Smooth muscle cell (in vitro differentiated cells): ENCODE measurements around the gene IKZF2. TPM values are rescaled to one million over a fixed set of nuclear protein-coding genes. Genes with fewer than 3 reads are reported as not detected.

Source experiments
- DNase-seq: peaks from one replicate; lab custom pipeline; 2025; ENCODE audit not compliant: unreplicated experiment; lab: John Stamatoyannopoulos, UW
- H2AFZ ChIP-seq: fragments of 200-600 bp; sonication (generic); 2 replicates; pipeline ENCODE4 v1.6.0; 2016; ENCODE audit warnings: antibody characterized with exemption, low read depth, mild to moderate bottlenecking
- H3F3A ChIP-seq: fragments of 200-600 bp; sonication (generic); 2 replicates; pipeline ENCODE4 v1.6.0; 2017; ENCODE audit warnings: antibody characterized with exemption, low read depth
- H3K27ac ChIP-seq: fragments of 200-600 bp; sonication (generic); 2 replicates; pipeline ENCODE4 v1.5.1; 2016; ENCODE audit warnings: low read depth, mild to moderate bottlenecking
- H3K27me3 ChIP-seq: fragments of 200-600 bp; sonication (generic); 2 replicates; pipeline ENCODE4 v1.6.1; 2016; ENCODE audit warnings: low read depth, mild to moderate bottlenecking
- H3K36me3 ChIP-seq: fragments of 200-600 bp; sonication (generic); 2 replicates; pipeline ENCODE4 v1.5.1; 2016; ENCODE audit warnings: low read depth
- H3K4me1 ChIP-seq: fragments of 200-600 bp; sonication (generic); 2 replicates; pipeline ENCODE4 v1.5.1; 2016; ENCODE audit warnings: low read depth
- H3K4me2 ChIP-seq: fragments of 200-600 bp; sonication (generic); 2 replicates; pipeline ENCODE4 v1.6.0; 2016; ENCODE audit warnings: mild to moderate bottlenecking
- H3K4me3 ChIP-seq: fragments of 200-600 bp; sonication (generic); 2 replicates; pipeline ENCODE4 v1.5.1; 2016; ENCODE audit warnings: mild to moderate bottlenecking
- H3K79me2 ChIP-seq: fragments of 200-600 bp; sonication (generic); 2 replicates; pipeline ENCODE4 v1.6.0; 2016; ENCODE audit warnings: low read depth, mild to moderate bottlenecking
- H3K9ac ChIP-seq: fragments of 200-600 bp; sonication (generic); 2 replicates; pipeline ENCODE4 v1.6.0; 2016; ENCODE audit warnings: low read depth
- H3K9me3 ChIP-seq: fragments of 200-600 bp; sonication (generic); replicated peaks from 2 replicates; pipeline ENCODE4 v1.5.1; 2016; ENCODE audit warnings: low read depth
- H4K20me1 ChIP-seq: fragments of 200-600 bp; sonication (generic); 2 replicates; pipeline ENCODE4 v1.6.0; 2016; ENCODE audit warnings: low read depth
- WGBS: methylation state at CpG from one replicate; pipeline ENCODE4 v1.1.7; 2016; ENCODE audit warnings: low lambda C conversion rate; 5-methylcytosine and 5-hydroxymethylcytosine counted together
- polyA plus RNA-seq: library from polyadenylated mRNA; unstranded; fragments of >200 nt; fragmentation: Nextera tagmentation; extraction: Ambion mirVana; gene quantifications from 2 replicates; pipeline ENCODE4 v1.2.1, GENCODE V29; 2016
- total RNA-seq: library from RNA; depleted of rRNA; stranded (reverse); fragments of >200 nt; gene quantifications from 2 replicates; pipeline ENCODE4 v1.2.3, GENCODE V29; 2014
- TF ChIP-seq, protein P1 (sequence below): fragments of 200-600 bp; sonication (generic); IDR thresholded peaks from 2 replicates; pipeline ENCODE4 v1.5.1; 2017; ENCODE audit warnings: borderline replicate concordance, mild to moderate bottlenecking, antibody characterized with exemption; ENCODE audit not compliant: insufficient read depth, poor library complexity, severe bottlenecking

Gene IKZF2
- total and polyA plus RNA-seq, 2 experiments from 2014 or later: 0.69 to 16.5 TPM

DNA sequence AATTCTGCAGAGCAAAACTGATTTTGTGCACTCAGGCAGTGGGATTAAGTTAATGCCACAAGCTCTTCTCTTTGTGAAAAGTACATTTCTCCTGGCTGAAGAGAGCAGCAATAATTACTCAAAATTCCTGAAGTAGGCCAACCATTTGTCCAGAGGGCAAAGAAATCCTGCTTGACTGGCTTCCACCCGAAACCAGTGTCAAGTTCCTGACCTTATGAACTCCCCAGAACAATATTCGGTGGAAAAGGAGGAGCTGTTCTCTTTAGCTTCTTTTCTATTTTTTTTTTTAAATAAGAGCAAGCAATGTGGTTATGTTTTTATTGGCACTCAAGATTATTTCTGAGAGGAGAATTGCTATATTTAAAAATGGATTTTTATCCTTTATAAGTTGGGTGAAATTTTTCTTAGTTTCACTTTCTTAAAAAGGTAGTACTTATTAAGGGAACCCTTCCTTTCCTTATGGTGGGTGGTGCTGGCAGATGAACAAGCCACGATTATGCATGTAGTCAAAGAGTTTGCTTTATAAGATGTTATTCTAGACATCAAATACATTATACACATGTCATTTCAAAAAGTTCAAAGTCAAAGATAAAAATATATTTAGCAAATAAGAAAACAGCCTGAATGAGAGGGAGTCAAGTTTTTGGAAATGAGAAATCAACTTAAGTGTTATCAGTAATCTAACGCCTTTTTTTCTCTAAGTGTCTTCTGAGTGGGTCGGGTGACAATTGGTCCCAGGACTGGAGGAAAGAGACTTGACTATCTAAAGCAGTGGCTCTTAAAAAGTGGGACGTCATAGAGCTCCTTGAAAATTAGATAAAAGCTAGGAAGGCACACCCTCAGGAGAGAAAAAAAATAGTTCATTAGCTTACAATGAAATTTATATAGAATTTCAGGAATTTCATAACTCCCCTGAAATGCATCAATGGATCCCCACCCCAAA lies 194.5 kb downstream of the IKZF2 start:
- Histone ChIP-seq H4K20me1 (no peaks in the 10 kb centered on the region), H3K9ac (no peak overlapping the region), H2AFZ (no peak overlapping the region), H3K27ac (peak overlapping the region; percentile 10), H3K9me3 (no peaks in the 10 kb centered on the region), H3K4me2 (peak overlapping the region; percentile 8), H3K4me3 (no peak overlapping the region), H3K79me2 (no peaks in the 10 kb centered on the region), H3K27me3 (no peaks in the 10 kb centered on the region), H3F3A (no peaks in the 10 kb centered on the region), H3K4me1 (no peaks in the 10 kb centered on the region), H3K36me3 (no peaks in the 10 kb centered on the region)
- TF ChIP-seq, protein P1, sequence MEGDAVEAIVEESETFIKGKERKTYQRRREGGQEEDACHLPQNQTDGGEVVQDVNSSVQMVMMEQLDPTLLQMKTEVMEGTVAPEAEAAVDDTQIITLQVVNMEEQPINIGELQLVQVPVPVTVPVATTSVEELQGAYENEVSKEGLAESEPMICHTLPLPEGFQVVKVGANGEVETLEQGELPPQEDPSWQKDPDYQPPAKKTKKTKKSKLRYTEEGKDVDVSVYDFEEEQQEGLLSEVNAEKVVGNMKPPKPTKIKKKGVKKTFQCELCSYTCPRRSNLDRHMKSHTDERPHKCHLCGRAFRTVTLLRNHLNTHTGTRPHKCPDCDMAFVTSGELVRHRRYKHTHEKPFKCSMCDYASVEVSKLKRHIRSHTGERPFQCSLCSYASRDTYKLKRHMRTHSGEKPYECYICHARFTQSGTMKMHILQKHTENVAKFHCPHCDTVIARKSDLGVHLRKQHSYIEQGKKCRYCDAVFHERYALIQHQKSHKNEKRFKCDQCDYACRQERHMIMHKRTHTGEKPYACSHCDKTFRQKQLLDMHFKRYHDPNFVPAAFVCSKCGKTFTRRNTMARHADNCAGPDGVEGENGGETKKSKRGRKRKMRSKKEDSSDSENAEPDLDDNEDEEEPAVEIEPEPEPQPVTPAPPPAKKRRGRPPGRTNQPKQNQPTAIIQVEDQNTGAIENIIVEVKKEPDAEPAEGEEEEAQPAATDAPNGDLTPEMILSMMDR: no peak
- no peak for DNase-seq
- 64% methylated on average over 6 of the region's 6 CpGs for WGBS

DNA sequence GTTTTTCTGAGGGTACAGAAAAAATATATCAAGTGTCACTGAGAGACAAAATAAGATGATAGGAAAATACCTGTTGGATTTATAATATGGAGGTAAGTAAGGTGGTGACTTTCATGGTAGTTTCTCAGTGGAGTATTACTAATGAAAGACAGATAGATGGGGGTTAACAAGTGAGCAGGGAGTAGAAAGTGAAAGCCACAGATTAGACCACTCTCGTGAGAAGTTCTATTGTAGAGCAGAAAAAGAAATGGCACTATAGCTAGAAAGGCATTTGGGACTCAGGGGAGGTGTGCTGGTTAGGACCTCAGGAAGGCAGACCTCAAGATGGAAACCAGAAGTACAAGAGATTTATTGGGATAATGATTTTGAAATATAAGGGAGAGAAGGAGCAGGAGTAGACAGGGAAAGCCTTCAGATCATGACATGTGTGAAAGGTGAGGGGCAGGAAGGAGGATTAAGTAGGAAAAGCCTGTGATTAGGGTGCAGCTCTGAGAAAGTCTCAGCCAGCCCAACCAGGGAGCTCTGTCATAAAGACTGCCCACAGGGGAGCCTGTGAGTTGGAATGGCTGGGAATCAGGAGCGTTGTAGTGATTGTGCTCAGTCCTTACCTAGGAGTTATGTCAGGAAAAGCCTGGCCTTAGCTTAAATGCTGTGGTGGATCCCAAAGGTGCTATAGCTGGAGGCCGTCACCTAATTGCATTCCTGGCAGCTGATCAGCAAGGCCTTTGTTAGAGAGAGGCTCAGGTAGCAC lies 198.1 kb downstream of the IKZF2 start:
- WGBS: 69% methylated on average over 3 of the region's 3 CpGs
- Histone ChIP-seq H3K9ac (no peak overlapping the region), H3K27ac (no peak overlapping the region), H3K9me3 (no peaks in the 10 kb centered on the region), H3K4me3 (no peak overlapping the region), H3K4me1 (no peaks in the 10 kb centered on the region), H3K36me3 (no peaks in the 10 kb centered on the region), H3K27me3 (no peaks in the 10 kb centered on the region), H4K20me1 (no peaks in the 10 kb centered on the region), H2AFZ (no peak overlapping the region), H3K4me2 (no peak overlapping the region), H3F3A (no peaks in the 10 kb centered on the region), H3K79me2 (no peaks in the 10 kb centered on the region)
- TF ChIP-seq, protein P1: no peak
- no peak for DNase-seq

DNA sequence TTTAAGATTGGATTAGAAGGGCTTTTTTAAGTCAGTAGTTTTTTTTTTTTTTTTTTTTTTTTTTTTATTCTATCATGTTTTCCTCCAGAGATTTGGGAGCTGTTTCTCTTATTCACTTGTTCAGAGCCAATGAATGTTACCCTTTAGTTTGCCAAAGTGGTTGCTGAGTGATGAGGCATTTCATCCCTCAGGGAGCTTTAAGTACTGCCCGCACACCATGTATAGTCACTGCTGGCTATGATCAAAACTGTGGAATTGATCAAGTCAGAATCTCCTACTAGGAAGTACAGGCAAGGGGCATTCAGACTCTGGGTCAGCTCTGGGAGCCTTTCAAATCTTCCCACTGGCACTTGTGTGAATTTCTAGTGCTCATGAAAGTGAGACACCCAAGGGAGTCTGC lies 201.6 kb downstream of the IKZF2 start:
- DNase-seq: no peak
- no peak overlapping the region for H3K9ac ChIP-seq
- H3K36me3 ChIP-seq: no peaks in the 10 kb centered on the region
- no peaks in the 10 kb centered on the region for H3K9me3 ChIP-seq
- no peaks in the 10 kb centered on the region for H3K79me2 ChIP-seq
- no peak overlapping the region for H3K27ac ChIP-seq
- 86% methylated on average over 1 of the region's 1 CpG for WGBS
- no peaks in the 10 kb centered on the region for H3K27me3 ChIP-seq
- H4K20me1 ChIP-seq: no peaks in the 10 kb centered on the region
- no peaks in the 10 kb centered on the region for H3F3A ChIP-seq
- no peak overlapping the region for H3K4me3 ChIP-seq
- H2AFZ ChIP-seq: no peak overlapping the region
- H3K4me1 ChIP-seq: no peaks in the 10 kb centered on the region
- TF ChIP-seq, protein P1: no peak
- H3K4me2 ChIP-seq: no peak overlapping the region

Other genes with a start within 250 kb of the IKZF2 start
- gene SPAG16, start 132.9 kb upstream of the IKZF2 start, total RNA-seq: 40.6 and 51.4 TPM in 2 replicates
- 32.1 and 32.6 TPM in 2 replicates for gene SPAG16, start 132.9 kb upstream of the IKZF2 start, polyA plus RNA-seq